ENCODE measurements around the gene PM20D2.

- TF ChIP-seq, protein P1, sequence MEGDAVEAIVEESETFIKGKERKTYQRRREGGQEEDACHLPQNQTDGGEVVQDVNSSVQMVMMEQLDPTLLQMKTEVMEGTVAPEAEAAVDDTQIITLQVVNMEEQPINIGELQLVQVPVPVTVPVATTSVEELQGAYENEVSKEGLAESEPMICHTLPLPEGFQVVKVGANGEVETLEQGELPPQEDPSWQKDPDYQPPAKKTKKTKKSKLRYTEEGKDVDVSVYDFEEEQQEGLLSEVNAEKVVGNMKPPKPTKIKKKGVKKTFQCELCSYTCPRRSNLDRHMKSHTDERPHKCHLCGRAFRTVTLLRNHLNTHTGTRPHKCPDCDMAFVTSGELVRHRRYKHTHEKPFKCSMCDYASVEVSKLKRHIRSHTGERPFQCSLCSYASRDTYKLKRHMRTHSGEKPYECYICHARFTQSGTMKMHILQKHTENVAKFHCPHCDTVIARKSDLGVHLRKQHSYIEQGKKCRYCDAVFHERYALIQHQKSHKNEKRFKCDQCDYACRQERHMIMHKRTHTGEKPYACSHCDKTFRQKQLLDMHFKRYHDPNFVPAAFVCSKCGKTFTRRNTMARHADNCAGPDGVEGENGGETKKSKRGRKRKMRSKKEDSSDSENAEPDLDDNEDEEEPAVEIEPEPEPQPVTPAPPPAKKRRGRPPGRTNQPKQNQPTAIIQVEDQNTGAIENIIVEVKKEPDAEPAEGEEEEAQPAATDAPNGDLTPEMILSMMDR (conservative IDR thresholded peaks at IDR 0.05; ENCODE audit: low read length): no peak
- TF ChIP-seq EZH2phosphoT487 (IDR thresholded peaks at IDR 0.05; ENCODE audit: borderline replicate concordance): no peak
Observed at GRCh38 chr6:89132057-89132456, 13.8 kb upstream of the PM20D2 start.
